Measurements from ENCODE around the gene P2RY4.
"Not testable (repeated sequence)": the region's sequence is repeated elsewhere in the genome, so short reads cannot be mapped to it uniquely, and the experiment has no call there.

P2RY4 gene

GRCh38 chrX:70241501-70241900 is 18.5 kb downstream of the P2RY4 start:
- DNase-seq, result no peak

GRCh38 chrX:70240751-70241150 is 19.3 kb downstream of the P2RY4 start:
- no peak for DNase-seq

- no peak for DNase-seq
These were observed 25.6 kb downstream of the P2RY4 start, which contains the start of gene AWAT1 for GRCh38 chrX:70234355-70234754. Gene AWAT1 (plus strand): TSS chrX:70234655. CDS start chrX:70234696, 41 bp downstream.

- DNase-seq, result no peak
These were observed 28.3 kb downstream of the P2RY4 start for GRCh38 chrX:70231666-70232065.

- no peak for DNase-seq
These were observed 33.3 kb downstream of the P2RY4 start for GRCh38 chrX:70226687-70227086.

- DNase-seq, result no peak
These were observed 34.0 kb downstream of the P2RY4 start for GRCh38 chrX:70226048-70226447.

GRCh38 chrX:70219938-70220764 is 39.9 kb downstream of the P2RY4 start:
- no peak for DNase-seq

- DNase-seq, result not testable (repeated sequence)
These were observed 50.4 kb downstream of the P2RY4 start for GRCh38 chrX:70209570-70209969.

GRCh38 chrX:70208479-70208878 is 51.5 kb downstream of the P2RY4 start:
- no peak for DNase-seq

Data from right hindlimb (tissue), 1 donor.